Epithelial cell of proximal tubule (primary cell): ENCODE measurements around the gene RAB5B. TPM values are rescaled to one million over a fixed set of nuclear protein-coding genes. Genes with fewer than 3 reads are reported as not detected.
"Not testable (repeated sequence)": the region's sequence is repeated elsewhere in the genome, so short reads cannot be mapped to it uniquely, and the experiment has no call there.

Source experiments
- DNase-seq: peaks from one replicate; pipeline ENCODE4 v3.0.0-alpha.2; 2011; ENCODE audit warnings: low read depth
- H3K4me3 ChIP-seq: 2 replicates; pipeline ENCODE4 v1.5.1; 2011; ENCODE audit warnings: low read depth, mild to moderate bottlenecking, low read length
- CTCF ChIP-seq: conservative IDR thresholded peaks from 2 replicates; pipeline ENCODE4 v1.5.1; 2012; ENCODE audit warnings: low read depth, mild to moderate bottlenecking, low read length
- total RNA-seq: library from RNA; depleted of rRNA; stranded (reverse); fragments of >200 nt; gene quantifications from 2 replicates; pipeline ENCODE4 v1.2.3, GENCODE V29; 2015

RAB5B gene
- total RNA-seq, 1 donor from 2014 or later = 61.5 TPM

DNA sequence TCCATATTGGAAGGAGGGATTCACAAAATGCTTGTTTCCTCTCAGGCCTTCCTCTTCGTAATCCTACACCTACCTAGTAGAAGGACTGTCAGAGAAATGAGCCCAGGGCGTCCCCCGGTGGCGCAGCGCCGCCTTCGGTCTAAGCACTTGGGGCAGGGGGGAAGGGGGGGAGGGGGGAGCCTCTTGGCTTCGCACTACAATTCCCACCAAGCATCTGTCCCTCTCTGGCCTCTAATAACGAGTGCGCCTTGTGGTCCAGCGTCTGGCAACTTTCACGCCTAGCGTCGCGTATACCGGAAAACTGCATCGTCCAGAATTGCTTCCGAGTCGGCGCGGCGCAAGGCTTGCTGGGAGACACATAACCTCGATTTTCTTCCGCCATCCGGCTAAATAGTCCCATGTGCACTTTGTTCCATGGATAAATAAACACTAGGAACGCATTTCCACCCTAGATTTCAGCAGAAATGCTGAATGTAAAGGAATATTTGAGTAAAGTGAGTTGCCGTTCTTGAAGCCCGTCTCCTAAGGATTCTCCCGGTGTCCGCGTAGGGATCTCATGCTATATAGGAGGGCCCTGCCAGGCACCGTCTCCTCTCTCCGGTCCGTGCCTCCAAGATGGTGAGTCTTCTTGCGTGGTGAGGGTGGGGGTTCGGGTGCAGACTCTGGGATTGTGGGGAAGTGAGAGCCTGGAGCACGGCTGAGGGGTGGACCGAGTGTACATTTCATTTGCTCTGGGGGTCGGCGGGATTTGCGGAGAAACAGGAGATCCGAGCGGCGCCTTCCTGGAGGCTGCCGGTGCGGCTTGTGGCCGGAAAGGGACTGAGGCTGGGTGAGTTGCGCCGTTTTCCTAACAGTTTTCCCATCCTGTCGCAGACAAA lies 67.9 kb downstream of the RAB5B start, which contains the start of gene RPS26:
RPS26 (plus strand) TSS at position 367 of the 878 bp plus-strand sequence; CDS start at position 616, 249 bp downstream.
- peak; percentile 49 for TF ChIP-seq CTCF
- H3K4me3 ChIP-seq = peak within 1 kb of the TSS; percentile 90

DNA sequence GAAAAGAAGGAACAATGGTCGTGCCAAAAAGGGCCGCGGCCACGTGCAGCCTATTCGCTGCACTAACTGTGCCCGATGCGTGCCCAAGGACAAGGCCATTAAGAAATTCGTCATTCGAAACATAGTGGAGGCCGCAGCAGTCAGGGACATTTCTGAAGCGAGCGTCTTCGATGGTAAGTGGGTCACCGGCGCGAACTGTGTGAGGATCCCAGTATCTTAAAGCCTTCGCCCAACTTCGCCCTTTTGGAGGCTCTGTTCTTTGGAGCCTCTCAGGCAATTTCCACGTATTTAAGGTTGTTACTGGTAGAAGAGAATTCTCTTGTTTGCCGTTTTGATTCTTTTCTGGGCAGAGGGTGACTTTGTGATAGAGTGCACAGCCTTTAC lies 68.5 kb downstream of the RAB5B start:
- peak overlapping the region; percentile 90 for H3K4me3 ChIP-seq
- not testable (repeated sequence) for DNase-seq

More for the DNA sequence above, 67.9 kb downstream of the RAB5B start, which contains the start of gene RPS26:
- peak; percentile 98 for DNase-seq

DNA sequence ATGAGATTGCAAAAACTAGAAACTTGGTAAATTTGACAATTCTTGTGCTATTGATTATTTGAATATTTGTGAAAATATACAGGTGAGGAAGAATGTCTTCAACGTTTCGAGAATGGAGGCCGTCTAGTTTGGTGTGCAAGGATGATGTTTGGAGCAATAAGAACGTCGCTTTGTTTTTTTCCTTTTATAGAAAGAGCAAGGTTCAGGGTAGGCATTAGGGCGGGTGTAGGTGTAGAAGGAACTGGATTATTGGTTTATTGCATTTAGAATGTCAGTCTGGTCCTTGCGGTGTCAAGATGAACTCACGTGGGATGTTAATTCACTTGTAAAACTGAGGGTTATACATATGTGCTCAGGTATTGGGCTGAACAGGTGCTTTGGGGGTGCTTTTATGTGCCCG lies 69.0 kb downstream of the RAB5B start:
- H3K4me3 ChIP-seq = peak overlapping the region; percentile 90
- no peak for DNase-seq
- no peak for TF ChIP-seq CTCF

Other genes starting within 250 kb of the RAB5B start
- 758 and 1,095 TPM in 2 replicates for gene CD63, start 245.1 kb upstream of the RAB5B start, total RNA-seq
- gene GDF11, start 231.0 kb upstream of the RAB5B start, total RNA-seq = 2.8 and 8.5 TPM in 2 replicates
- 155 and 203 TPM in 2 replicates for gene SARNP, start 156.4 kb upstream of the RAB5B start, total RNA-seq
- gene ORMDL2, start 156.0 kb upstream of the RAB5B start, total RNA-seq = 40.5 and 47.1 TPM in 2 replicates
- gene DNAJC14, start 144.5 kb upstream of the RAB5B start, total RNA-seq = 24.7 and 41.5 TPM in 2 replicates
- 1.2 and 1.3 TPM in 2 replicates for gene MMP19, start 131.1 kb upstream of the RAB5B start, total RNA-seq
- 49.2 and 56.0 TPM in 2 replicates for gene PYM1, start 46.2 kb upstream of the RAB5B start, total RNA-seq
- 44.3 and 272 TPM in 2 replicates for gene DGKA, start 42.9 kb upstream of the RAB5B start, total RNA-seq
- gene PMEL, start 8.0 kb upstream of the RAB5B start, total RNA-seq = 1.4 and 3.7 TPM in 2 replicates
- 62.0 and 81.2 TPM in 2 replicates for gene CDK2, start 7.2 kb upstream of the RAB5B start, total RNA-seq
- gene SUOX, start 23.2 kb downstream of the RAB5B start, total RNA-seq = 12.9 and 15.7 TPM in 2 replicates
- 0.94 and 3.1 TPM in 2 replicates for gene IKZF4, start 47.0 kb downstream of the RAB5B start, total RNA-seq
- 3,534 and 3,636 TPM in 2 replicates for gene RPS26, start 67.8 kb downstream of the RAB5B start, total RNA-seq
- 14.3 and 24.2 TPM in 2 replicates for gene ERBB3, start 106.1 kb downstream of the RAB5B start, total RNA-seq
- 230 and 332 TPM in 2 replicates for gene PA2G4, start 130.5 kb downstream of the RAB5B start, total RNA-seq
- 3,901 and 5,792 TPM in 2 replicates for gene RPL41, start 142.6 kb downstream of the RAB5B start, total RNA-seq
- gene ZC3H10, start 144.2 kb downstream of the RAB5B start, total RNA-seq = 1.8 and 2.7 TPM in 2 replicates
- 384 and 464 TPM in 2 replicates for gene ESYT1, start 154.2 kb downstream of the RAB5B start, total RNA-seq
- gene MYL6B, start 178.5 kb downstream of the RAB5B start, total RNA-seq = 119 and 133 TPM in 2 replicates
- gene MYL6, start 184.3 kb downstream of the RAB5B start, total RNA-seq = 3,822 and 3,955 TPM in 2 replicates
- 34.9 and 43.9 TPM in 2 replicates for gene SMARCC2, start 215.4 kb downstream of the RAB5B start, total RNA-seq
- gene RNF41, start 247.8 kb downstream of the RAB5B start, total RNA-seq = 25.1 and 48.4 TPM in 2 replicates